ENCODE measurements around the gene TCFL5. TPM values are rescaled to one million over a fixed set of nuclear protein-coding genes. Genes with fewer than 3 reads are reported as not detected.

The TCFL5 gene
- total RNA-seq, 4 donors from 2014 or later, result 12.1 to 13.9 (median 13.1) TPM

DNA sequence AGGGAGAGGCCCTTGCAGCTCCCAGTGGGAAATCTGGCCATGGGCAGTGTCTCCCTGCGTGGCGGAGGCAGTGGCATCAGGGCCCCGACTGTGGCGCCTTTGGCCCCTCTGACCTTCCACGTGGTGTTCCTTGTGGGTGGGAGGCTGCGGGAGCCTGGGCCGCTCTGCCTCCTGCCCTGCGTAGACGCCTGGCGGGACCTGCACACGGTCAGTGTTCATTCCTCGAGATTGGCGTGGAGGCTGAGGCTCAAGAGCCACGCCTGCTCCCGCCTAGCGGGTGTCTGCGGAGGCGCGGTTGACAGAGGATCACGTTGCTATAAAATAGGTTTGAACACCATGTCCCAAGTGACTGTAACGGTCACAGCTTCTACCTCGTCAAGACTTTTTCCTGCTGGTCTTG is 30.8 kb downstream of the TCFL5 start:
- 59 to 71% methylated on average over 17 to 18 of the region's 22 CpGs for WGBS, 2 donors

DNA sequence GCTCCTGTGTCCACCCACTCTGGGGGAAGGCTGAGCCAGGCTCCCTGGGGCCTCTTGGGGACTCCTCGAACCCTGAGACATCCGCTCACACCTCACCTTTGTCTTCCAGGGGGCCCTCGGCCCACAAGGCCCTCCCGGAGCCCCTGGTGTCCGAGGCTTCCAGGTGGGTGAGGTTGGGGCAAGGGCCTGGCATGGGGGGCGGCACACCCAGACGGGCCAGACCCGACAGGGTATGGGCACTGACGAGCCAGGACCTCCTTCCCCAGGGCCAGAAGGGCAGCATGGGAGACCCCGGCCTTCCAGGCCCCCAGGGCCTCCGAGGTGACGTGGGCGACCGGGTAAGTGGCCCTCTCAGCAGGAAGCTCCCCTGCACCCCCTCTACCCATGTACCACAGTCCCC is 31.4 kb downstream of the TCFL5 start:
- intact Hi-C loops (cut with DNase I; ENCODE audit: low total_unique reads), result no loop called here
- H3K4me3 ChIP-seq (ENCODE audit: low read depth, poor library complexity, severe bottlenecking), result no peak overlapping the region
- TF ChIP-seq, protein P1, sequence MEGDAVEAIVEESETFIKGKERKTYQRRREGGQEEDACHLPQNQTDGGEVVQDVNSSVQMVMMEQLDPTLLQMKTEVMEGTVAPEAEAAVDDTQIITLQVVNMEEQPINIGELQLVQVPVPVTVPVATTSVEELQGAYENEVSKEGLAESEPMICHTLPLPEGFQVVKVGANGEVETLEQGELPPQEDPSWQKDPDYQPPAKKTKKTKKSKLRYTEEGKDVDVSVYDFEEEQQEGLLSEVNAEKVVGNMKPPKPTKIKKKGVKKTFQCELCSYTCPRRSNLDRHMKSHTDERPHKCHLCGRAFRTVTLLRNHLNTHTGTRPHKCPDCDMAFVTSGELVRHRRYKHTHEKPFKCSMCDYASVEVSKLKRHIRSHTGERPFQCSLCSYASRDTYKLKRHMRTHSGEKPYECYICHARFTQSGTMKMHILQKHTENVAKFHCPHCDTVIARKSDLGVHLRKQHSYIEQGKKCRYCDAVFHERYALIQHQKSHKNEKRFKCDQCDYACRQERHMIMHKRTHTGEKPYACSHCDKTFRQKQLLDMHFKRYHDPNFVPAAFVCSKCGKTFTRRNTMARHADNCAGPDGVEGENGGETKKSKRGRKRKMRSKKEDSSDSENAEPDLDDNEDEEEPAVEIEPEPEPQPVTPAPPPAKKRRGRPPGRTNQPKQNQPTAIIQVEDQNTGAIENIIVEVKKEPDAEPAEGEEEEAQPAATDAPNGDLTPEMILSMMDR (IDR thresholded peaks at IDR 0.05), result no peak
- DNase-seq (ENCODE audit: low spot score in 2 of 2), result no peak
- WGBS, 2 donors, result 93 to 94% methylated on average over 9 to 13 of the region's 14 CpGs

More for the DNA sequence above, 30.8 kb downstream of the TCFL5 start:
- no peak for TF ChIP-seq POLR2A (IDR thresholded peaks at IDR 0.05)
- TF ChIP-seq, protein P1 (IDR thresholded peaks at IDR 0.05), result no peak
- no peak overlapping the region for H3K4me3 ChIP-seq (ENCODE audit: low read depth, poor library complexity, severe bottlenecking)
- DNase-seq (ENCODE audit: low spot score in 2 of 2), result no peak
- intact Hi-C loops (cut with DNase I; ENCODE audit: low total_unique reads), result no loop called here

DNA sequence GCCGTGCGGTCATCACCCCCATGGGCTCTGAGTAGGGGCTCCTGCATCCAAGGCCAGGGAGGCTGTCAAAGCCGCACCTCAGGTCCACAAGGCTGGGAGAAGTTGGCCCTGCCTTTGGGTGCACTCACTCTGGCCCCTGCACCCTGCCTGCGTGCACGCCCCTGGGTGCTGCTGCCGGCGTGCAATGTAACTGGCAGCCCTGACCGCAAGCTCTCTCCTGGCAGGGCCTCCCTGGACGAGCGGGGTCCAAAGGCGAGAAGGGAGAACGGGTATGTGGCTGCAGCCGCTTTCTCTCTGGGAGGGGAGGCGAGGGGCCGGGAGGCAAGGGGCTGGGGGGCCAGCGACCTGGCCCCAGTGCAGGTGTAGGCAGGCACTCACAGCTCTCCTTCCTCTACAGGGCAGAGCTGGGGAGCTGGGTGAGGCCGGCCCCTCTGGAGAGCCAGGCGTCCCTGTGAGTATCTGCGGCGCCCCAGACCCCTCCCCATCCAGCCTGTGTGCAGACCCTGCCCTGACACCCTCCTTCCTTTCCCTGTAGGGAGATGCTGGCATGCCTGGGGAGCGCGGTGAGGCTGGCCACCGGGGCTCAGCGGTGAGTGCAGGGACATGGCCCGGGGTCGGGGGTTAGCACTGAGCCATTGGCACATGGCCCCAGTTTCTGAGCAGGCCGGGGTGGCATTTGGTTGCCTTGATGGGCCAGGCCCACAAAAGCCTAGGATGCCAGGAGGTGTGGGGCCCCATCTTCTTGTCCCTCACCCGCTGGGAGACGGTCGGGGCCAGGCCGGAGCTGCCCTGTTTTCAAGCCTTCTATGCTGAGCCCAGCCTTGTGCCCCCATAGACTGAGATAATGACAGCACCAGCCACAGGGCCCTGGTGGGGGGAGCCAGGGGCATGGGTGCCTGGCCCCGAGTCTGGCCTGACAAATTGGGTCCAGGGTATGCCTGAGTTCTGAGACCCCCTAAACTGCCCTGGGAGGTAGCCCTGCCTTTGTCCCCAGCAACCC is 32.1 kb downstream of the TCFL5 start:
- no peak for DNase-seq (ENCODE audit: low spot score in 2 of 2)
- 87 to 95% methylated on average over 25 to 27 of the region's 32 CpGs for WGBS, 2 donors
- no peak overlapping the region for H3K4me3 ChIP-seq (ENCODE audit: low read depth, poor library complexity, severe bottlenecking)
- intact Hi-C loops (cut with DNase I; ENCODE audit: low total_unique reads), result loop anchor here (10.0 kb wide), 1 partner anchor 185 kb away; no protein-coding TSS in a partner anchor
- TF ChIP-seq, protein P1 (IDR thresholded peaks at IDR 0.05), result no peak
- TF ChIP-seq POLR2A (IDR thresholded peaks at IDR 0.05), result no peak

DNA sequence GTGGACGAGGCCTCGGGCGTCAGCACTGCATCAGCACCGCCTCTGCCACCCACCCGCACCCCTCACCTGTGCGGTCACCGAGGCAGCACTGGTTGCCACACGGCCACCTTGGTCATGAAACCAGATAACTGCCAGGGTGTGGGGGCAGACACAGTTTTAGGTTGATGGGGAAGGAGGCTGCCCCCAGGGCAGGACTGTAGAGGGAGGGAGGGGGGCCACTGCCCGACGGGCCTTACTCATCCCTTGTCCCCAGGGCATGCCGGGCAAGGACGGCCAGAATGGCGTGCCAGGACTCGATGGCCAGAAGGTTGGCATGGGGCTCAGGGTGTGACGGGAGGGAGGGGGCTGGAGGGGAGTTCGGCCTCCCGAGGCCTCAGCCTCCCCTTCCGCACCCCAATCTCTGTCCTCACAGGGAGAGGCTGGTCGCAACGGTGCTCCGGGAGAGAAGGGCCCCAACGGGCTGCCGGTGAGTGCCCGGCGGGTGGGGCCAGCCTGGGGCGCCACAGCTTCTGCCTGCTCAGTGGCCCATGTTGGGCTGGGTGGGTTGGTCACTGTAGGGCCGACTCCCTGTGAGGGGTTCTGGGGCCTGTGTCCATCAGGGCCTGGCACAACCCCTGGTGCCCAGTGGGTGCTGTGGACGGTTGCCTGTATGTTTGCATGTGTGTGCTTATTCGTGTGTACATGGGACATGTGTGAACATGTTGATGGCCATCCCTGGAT is 33.0 kb downstream of the TCFL5 start:
- no peak for DNase-seq (ENCODE audit: low spot score in 2 of 2)
- 70 to 73% methylated on average over 20 to 23 of the region's 29 CpGs for WGBS, 2 donors
- intact Hi-C loops (cut with DNase I; ENCODE audit: low total_unique reads), result loop anchor here (10.0 kb wide), 1 partner anchor 186 kb away; no protein-coding TSS in a partner anchor
- H3K4me3 ChIP-seq (ENCODE audit: low read depth, poor library complexity, severe bottlenecking), result no peak overlapping the region
- no peak for TF ChIP-seq POLR2A (IDR thresholded peaks at IDR 0.05)
- TF ChIP-seq, protein P1 (IDR thresholded peaks at IDR 0.05), result no peak

DNA sequence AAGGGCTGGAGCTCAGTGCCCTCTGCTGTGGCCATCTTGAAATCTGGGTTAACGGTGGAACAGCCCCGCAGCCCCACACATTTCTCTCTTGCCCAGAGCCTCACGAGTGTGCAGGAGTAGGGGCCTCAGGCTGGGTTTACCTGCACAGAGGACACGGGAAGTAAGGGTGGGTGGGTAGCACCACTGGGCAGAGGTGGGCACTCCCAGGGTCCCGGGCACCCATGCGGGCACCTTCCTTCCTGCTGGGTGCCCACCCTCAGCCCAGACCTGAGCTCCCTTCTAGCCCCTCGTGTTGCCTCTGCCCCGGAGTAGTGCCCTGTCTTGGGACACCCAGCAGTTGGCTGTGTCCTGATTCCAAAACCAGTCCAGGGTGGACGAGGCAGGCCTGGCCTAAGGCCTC is 33.6 kb downstream of the TCFL5 start:
- TF ChIP-seq POLR2A (IDR thresholded peaks at IDR 0.05), result no peak
- TF ChIP-seq, protein P1 (IDR thresholded peaks at IDR 0.05), result no peak
- no peak overlapping the region for H3K4me3 ChIP-seq (ENCODE audit: low read depth, poor library complexity, severe bottlenecking)
- 87 to 90% methylated on average over 7 to 8 of the region's 9 CpGs for WGBS, 2 donors
- intact Hi-C loops (cut with DNase I; ENCODE audit: low total_unique reads), result loop anchor here (10.0 kb wide), 1 partner anchor 187 kb away; no protein-coding TSS in a partner anchor
- no peak for DNase-seq (ENCODE audit: low spot score in 2 of 2)

All from lower leg skin (tissue), 4 donors.